ENCODE data around the gene ACTR2.
"Not testable (repeated sequence)": the region's sequence is repeated elsewhere in the genome, so short reads cannot be mapped to it uniquely, and the experiment has no call there.

Gene ACTR2

GRCh38 chr2:65231121-65231520, 3.5 kb downstream of the ACTR2 start:
- no peak for DNase-seq (ENCODE audit: low read depth)

GRCh38 chr2:65231892-65232477, 4.4 kb downstream of the ACTR2 start:
- no peak for DNase-seq (ENCODE audit: low read depth)

GRCh38 chr2:65232636-65233035, 5.0 kb downstream of the ACTR2 start:
- DNase-seq (ENCODE audit: low read depth), result no peak

GRCh38 chr2:65240657-65241056, 13.0 kb downstream of the ACTR2 start:
- DNase-seq (ENCODE audit: low read depth), result no peak

GRCh38 chr2:65244452-65244851, 16.8 kb downstream of the ACTR2 start:
- DNase-seq (ENCODE audit: low read depth), result not testable (repeated sequence)

- no peak for DNase-seq (ENCODE audit: low read depth)
Measured at GRCh38 chr2:65252640-65253039, 25.0 kb downstream of the ACTR2 start.

GRCh38 chr2:65255356-65255755, 27.7 kb downstream of the ACTR2 start:
- no peak for DNase-seq (ENCODE audit: low read depth)

- no peak for DNase-seq (ENCODE audit: low read depth)
Measured at GRCh38 chr2:65256054-65256453, 28.4 kb downstream of the ACTR2 start.

GRCh38 chr2:65257866-65258265, 30.2 kb downstream of the ACTR2 start:
- DNase-seq (ENCODE audit: low read depth), result not testable (repeated sequence)

- DNase-seq (ENCODE audit: low read depth), result no peak
Measured at GRCh38 chr2:65261676-65262075, 34.0 kb downstream of the ACTR2 start.

- no peak for DNase-seq (ENCODE audit: low read depth)
Measured at GRCh38 chr2:65263262-65263661, 35.6 kb downstream of the ACTR2 start.

GRCh38 chr2:65263986-65264385, 36.4 kb downstream of the ACTR2 start:
- no peak for DNase-seq (ENCODE audit: low read depth)

- DNase-seq (ENCODE audit: low read depth), result no peak
Measured at GRCh38 chr2:65264821-65265670, 37.4 kb downstream of the ACTR2 start.

GRCh38 chr2:65265671-65266045, 38.0 kb downstream of the ACTR2 start:
- no peak for DNase-seq (ENCODE audit: low read depth)

GRCh38 chr2:65267008-65267407, 39.4 kb downstream of the ACTR2 start:
- no peak for DNase-seq (ENCODE audit: low read depth)

GRCh38 chr2:65268957-65269356, 41.3 kb downstream of the ACTR2 start:
- DNase-seq (ENCODE audit: low read depth), result no peak

- DNase-seq (ENCODE audit: low read depth), result no peak
Measured at GRCh38 chr2:65273344-65273743, 45.7 kb downstream of the ACTR2 start.

GRCh38 chr2:65275141-65275915, 47.7 kb downstream of the ACTR2 start:
- no peak for DNase-seq (ENCODE audit: low read depth)

GRCh38 chr2:65276609-65277008, 49.0 kb downstream of the ACTR2 start:
- no peak for DNase-seq (ENCODE audit: low read depth)

- DNase-seq (ENCODE audit: low read depth), result no peak
Measured at GRCh38 chr2:65277118-65277517, 49.5 kb downstream of the ACTR2 start.

- no peak for DNase-seq (ENCODE audit: low read depth)
Measured at GRCh38 chr2:65277791-65278483, 50.3 kb downstream of the ACTR2 start.

GRCh38 chr2:65278531-65278981, 50.9 kb downstream of the ACTR2 start:
- no peak for DNase-seq (ENCODE audit: low read depth)

All from T follicular helper cell (primary cell).